Neural progenitor cell (in vitro differentiated cells): ENCODE measurements around the gene ITGA1. TPM values are rescaled to one million over a fixed set of nuclear protein-coding genes. Genes with fewer than 3 reads are reported as not detected.

ENCODE experiments used
- DNase-seq: peaks from one replicate; pipeline ENCODE4 v3.0.0-alpha.2; 2016; ENCODE audit warnings: low spot score
- H2AFZ ChIP-seq: fragments of 200-600 bp; sonication (generic); replicated peaks from 2 replicates; pipeline ENCODE4 v1.6.1; 2016; ENCODE audit warnings: antibody characterized with exemption
- H3F3A ChIP-seq: fragments of 200-600 bp; sonication (generic); 2 replicates; pipeline ENCODE4 v1.6.1; 2016; ENCODE audit warnings: antibody characterized with exemption, low read depth
- H3K27ac ChIP-seq: fragments of 200-600 bp; sonication (generic); 2 replicates; pipeline ENCODE4 v1.5.1; 2016; ENCODE audit warnings: mild to moderate bottlenecking
- H3K27me3 ChIP-seq: fragments of 200-600 bp; sonication (generic); 2 replicates; pipeline ENCODE4 v1.6.1; 2016; ENCODE audit warnings: mild to moderate bottlenecking, moderate library complexity
- H3K36me3 ChIP-seq: fragments of 200-600 bp; sonication (generic); 2 replicates; pipeline ENCODE4 v1.5.1; 2016
- H3K4me1 ChIP-seq: fragments of 200-600 bp; sonication (generic); 2 replicates; pipeline ENCODE4 v1.6.1; 2016; ENCODE audit warnings: mixed run types
- H3K4me2 ChIP-seq: fragments of 200-600 bp; sonication (generic); 2 replicates; pipeline ENCODE4 v1.6.1; 2016
- H3K4me3 ChIP-seq: fragments of 200-600 bp; sonication (generic); 2 replicates; pipeline ENCODE4 v1.5.1; 2016
- H3K79me2 ChIP-seq: fragments of 200-600 bp; sonication (generic); 2 replicates; pipeline ENCODE4 v1.6.1; 2016; ENCODE audit warnings: low read depth
- H3K9ac ChIP-seq: fragments of 200-600 bp; sonication (generic); 2 replicates; pipeline ENCODE4 v1.6.1; 2016
- H3K9me3 ChIP-seq: fragments of 200-600 bp; sonication (generic); 2 replicates; pipeline ENCODE4 v1.5.1; 2016; ENCODE audit warnings: low read depth
- H4K20me1 ChIP-seq: fragments of 200-600 bp; sonication (generic); 2 replicates; pipeline ENCODE4 v1.6.1; 2016; ENCODE audit warnings: low read depth
- H3K27ac Mint-ChIP-seq: 3 replicates; pipeline ENCODE4 v1.8.0; 2021; ENCODE audit warnings: mixed read lengths
- H3K27me3 Mint-ChIP-seq: 2 replicates; pipeline ENCODE4 v1.8.0; 2022; ENCODE audit warnings: low read depth, mild to moderate bottlenecking, inconsistent platforms, moderate library complexity, mixed read lengths; ENCODE audit not compliant: insufficient read depth
- H3K36me3 Mint-ChIP-seq: 3 replicates; pipeline ENCODE4 v1.8.0; 2021; ENCODE audit warnings: mixed read lengths
- H3K4me1 Mint-ChIP-seq: 3 replicates; pipeline ENCODE4 v1.8.0; 2021; ENCODE audit warnings: mixed read lengths
- H3K4me3 Mint-ChIP-seq: 3 replicates; pipeline ENCODE4 v1.8.0; 2021; ENCODE audit warnings: mild to moderate bottlenecking, moderate library complexity, mixed read lengths
- H3K9me3 Mint-ChIP-seq: 3 replicates; pipeline ENCODE4 v1.8.0; 2020; ENCODE audit warnings: mixed read lengths
- CTCF ChIP-seq: fragments of 200-600 bp; sonication (generic); IDR thresholded peaks from 2 replicates; pipeline ENCODE4 v1.5.1; 2017; ENCODE audit warnings: antibody characterized with exemption, mild to moderate bottlenecking
- EZH2 ChIP-seq: fragments of 200-600 bp; sonication (generic); IDR thresholded peaks from 2 replicates; pipeline ENCODE4 v1.6.1; 2017; ENCODE audit warnings: antibody characterized with exemption, mild to moderate bottlenecking, moderate library complexity
- EZH2phosphoT487 ChIP-seq: fragments of 200-600 bp; sonication (generic); IDR thresholded peaks from 2 replicates; pipeline ENCODE4 v1.6.1; 2017; ENCODE audit warnings: antibody characterized with exemption
- small RNA-seq: library from RNA; depleted of rRNA; stranded (forward); fragments of <200 nt; gene quantifications from one replicate; pipeline ENCODE3, GENCODE V24; 2015
- total RNA-seq: library from RNA; depleted of rRNA; stranded (reverse); fragments of >200 nt; gene quantifications from 2 replicates; pipeline ENCODE4 v1.2.3, GENCODE V29; 2015; ENCODE audit warnings: low replicate concordance

The ITGA1 gene
- total RNA-seq, 1 donor from 2014 or later = 2.2 TPM

DNA sequence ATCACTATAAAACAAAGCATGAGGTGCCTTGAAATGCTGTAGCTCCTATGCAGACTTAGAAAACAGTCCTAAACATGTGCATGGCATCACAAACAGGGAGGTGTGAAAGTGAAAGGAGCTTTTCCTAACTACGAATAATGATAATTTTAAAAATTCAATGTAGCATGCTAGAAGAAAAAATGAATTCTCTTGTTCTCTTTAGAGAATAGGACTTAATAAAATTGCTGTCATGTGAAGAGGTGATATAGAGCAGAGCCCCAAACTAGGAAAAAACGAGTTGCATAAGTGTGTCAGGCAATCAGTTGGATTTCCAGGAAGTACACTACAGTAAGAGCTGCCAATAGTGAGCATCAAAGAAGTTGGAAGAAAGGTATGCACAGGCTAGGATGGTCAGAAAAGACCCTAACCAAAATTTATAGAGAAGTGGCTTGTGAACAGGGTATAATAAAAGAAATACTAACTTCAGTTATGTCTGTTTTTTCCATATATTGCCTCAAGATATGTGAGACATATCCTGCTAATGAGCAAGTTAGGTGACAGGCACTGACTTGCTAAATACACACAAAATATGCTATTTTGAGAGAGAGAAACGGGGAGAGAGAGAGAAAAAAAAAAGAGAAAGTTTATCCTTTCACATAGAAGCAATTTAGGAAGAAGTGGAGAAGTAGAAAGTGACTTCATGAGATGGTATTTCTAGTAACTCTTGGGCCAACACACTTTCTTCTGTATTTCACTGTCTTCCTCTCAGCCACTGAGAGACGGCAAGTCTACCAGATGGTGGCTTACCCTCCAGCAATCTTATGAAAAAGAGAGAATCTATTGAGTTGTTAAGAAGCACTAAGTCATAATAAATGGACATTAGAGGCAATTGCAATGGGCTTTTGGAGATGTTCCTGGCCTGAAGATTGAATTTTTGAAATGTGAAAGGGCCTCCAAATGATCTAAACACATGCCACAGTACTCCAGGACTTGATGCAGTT is 219.5 kb downstream of the ITGA1 start:
- Histone ChIP-seq H3K9me3 (no peaks in the 10 kb centered on the region), H3F3A (no peaks in the 10 kb centered on the region), H3K36me3 (no peaks in the 10 kb centered on the region), H3K4me2 (no peak overlapping the region), H3K27me3 (no peaks in the 10 kb centered on the region), H3K4me1 (peaks cover 7% of the 10 kb centered on the region), H3K79me2 (no peaks in the 10 kb centered on the region), H3K4me3 (no peak overlapping the region), H4K20me1 (no peaks in the 10 kb centered on the region), H3K9ac (no peak overlapping the region), H2AFZ (no peak overlapping the region), H3K27ac (no peak overlapping the region)
- TF ChIP-seq EZH2 = no peak
- no peak for TF ChIP-seq CTCF
- no peak for TF ChIP-seq EZH2phosphoT487
- no peak overlapping the region for H3K4me3 Mint-ChIP-seq
- peaks cover 14% of the 10 kb centered on the region for H3K4me1 Mint-ChIP-seq
- no peak overlapping the region for H3K27ac Mint-ChIP-seq
- H3K27me3 Mint-ChIP-seq = no peaks in the 10 kb centered on the region
- no peaks in the 10 kb centered on the region for H3K9me3 Mint-ChIP-seq
- DNase-seq = no peak
- H3K36me3 Mint-ChIP-seq = peaks cover 2% of the 10 kb centered on the region

DNA sequence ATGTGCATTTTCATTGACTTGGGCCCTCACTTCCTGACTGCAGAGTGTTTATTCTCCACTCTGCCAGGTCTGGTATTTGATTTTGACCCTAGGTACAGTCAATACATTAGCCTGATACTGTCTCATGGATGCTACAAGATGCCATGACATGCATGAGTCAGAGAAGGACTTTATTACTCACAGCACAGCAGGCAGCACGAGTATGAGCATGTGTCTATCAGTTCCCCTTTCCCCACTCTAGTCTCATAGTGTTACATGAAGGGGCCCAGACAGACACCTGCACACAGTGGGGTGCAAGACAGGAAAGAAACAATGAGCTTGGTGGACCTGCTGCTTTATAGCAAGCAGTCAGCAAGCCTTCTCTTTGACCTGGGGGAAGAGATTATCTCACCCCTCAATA is 221.0 kb downstream of the ITGA1 start:
- Histone ChIP-seq H3F3A (no peaks in the 10 kb centered on the region), H3K79me2 (no peaks in the 10 kb centered on the region), H3K4me1 (peaks cover 7% of the 10 kb centered on the region), H2AFZ (no peak overlapping the region), H4K20me1 (no peaks in the 10 kb centered on the region), H3K9me3 (no peaks in the 10 kb centered on the region), H3K27me3 (no peaks in the 10 kb centered on the region), H3K27ac (no peak overlapping the region), H3K4me3 (no peak overlapping the region), H3K9ac (no peak overlapping the region), H3K4me2 (no peak overlapping the region), H3K36me3 (no peaks in the 10 kb centered on the region)
- Mint-ChIP-seq H3K9me3 (no peaks in the 10 kb centered on the region), H3K36me3 (no peaks in the 10 kb centered on the region), H3K4me1 (peaks cover 14% of the 10 kb centered on the region), H3K27ac (no peak overlapping the region), H3K4me3 (no peak overlapping the region), H3K27me3 (no peaks in the 10 kb centered on the region)
- DNase-seq = no peak
- no peak for TF ChIP-seq EZH2
- TF ChIP-seq CTCF = no peak
- TF ChIP-seq EZH2phosphoT487 = no peak

Small RNA genes lying within 50 kb of the gene (small RNA-seq; reads per million reads assigned to genes)
- gene B3GNTL1P1 = not detected

Other genes starting within 250 kb of the ITGA1 start
- 8.5 and 11.7 TPM in 2 replicates for gene PELO, start within 50 bp of the ITGA1 start, total RNA-seq
- gene ITGA2, start 201.4 kb downstream of the ITGA1 start, total RNA-seq = 2.5 and 2.6 TPM in 2 replicates